H1 (cell line): Measurements from ENCODE around the gene RBM26. TPM values are rescaled to one million over a fixed set of nuclear protein-coding genes. Genes with fewer than 3 reads are reported as not detected.

Source experiments
- CTCF ChIA-PET: fragments of 300-600 bp; sonication (Branson Sonifier 250); formaldehyde crosslinking; loops from one replicate; lab custom pipeline; 2021; ENCODE audit not compliant: partially characterized antibody; lab: Charles Lee
- POLR2A ChIA-PET: fragments of 300-600 bp; sonication (Branson Sonifier 250); formaldehyde crosslinking; loops from one replicate; lab custom pipeline; 2021; ENCODE audit warnings: inconsistent platforms; ENCODE audit not compliant: partially characterized antibody; lab: Charles Lee
- DNase-seq, 2 experiments: peaks; one replicate each; pipeline versions ENCODE4 v3.0.0 to v3.0.0-alpha.2; 2010 to 2022; ENCODE audit warnings: low spot score in 2 of 2, low read depth in 1 of 2, mixed read lengths in 1 of 2
- FAIRE-seq: peaks from 2 replicates; lab custom pipeline; 2011; peaks lifted over from hg19 to GRCh38; lab: Jason Lieb, UNC
- H2AFZ ChIP-seq: 2 replicates; pipeline ENCODE4 v1.8.1; 2012; ENCODE audit warnings: low read length, inconsistent platforms
- H2AK5ac ChIP-seq: 2 replicates; pipeline ENCODE4 v1.6.1; 2013; ENCODE audit warnings: low read depth, low read length
- H2BK120ac ChIP-seq: replicated peaks from 2 replicates; pipeline ENCODE3; 2013; ENCODE audit warnings: low read depth, low read length, inconsistent platforms
- H2BK12ac ChIP-seq: 2 replicates; pipeline ENCODE4 v1.6.1; 2013; ENCODE audit warnings: low read depth, low read length
- H2BK15ac ChIP-seq: 2 replicates; pipeline ENCODE4 v1.6.1; 2013; ENCODE audit warnings: low read length
- H2BK20ac ChIP-seq: 2 replicates; pipeline ENCODE4 v1.6.1; 2013; ENCODE audit warnings: low read length
- H2BK5ac ChIP-seq: 2 replicates; pipeline ENCODE4 v1.6.1; 2013; ENCODE audit warnings: low read depth, low read length
- H3K14ac ChIP-seq: 2 replicates; pipeline ENCODE4 v1.6.1; 2013; ENCODE audit warnings: inconsistent platforms; ENCODE audit not compliant: insufficient read length
- H3K18ac ChIP-seq: 2 replicates; pipeline ENCODE4 v1.6.1; 2013; ENCODE audit warnings: low read length; ENCODE audit errors: extremely low read depth
- H3K23ac ChIP-seq: 2 replicates; pipeline ENCODE4 v1.6.1; 2013; ENCODE audit warnings: inconsistent platforms; ENCODE audit not compliant: insufficient read length
- H3K23me2 ChIP-seq: 2 replicates; pipeline ENCODE4 v1.6.1; 2013; ENCODE audit warnings: low read depth, low read length
- H3K27ac ChIP-seq: 2 replicates; pipeline ENCODE4 v1.6.1; 2011; ENCODE audit warnings: low read depth, low read length, inconsistent platforms
- H3K27me3 ChIP-seq, 4 experiments: replicated peaks in 1 of 4; 1 replicate in 1 of 4; 2 replicates in 3 of 4; pipeline versions ENCODE4 v1.6.1 to v1.8.1; 2011 to 2013; ENCODE audit warnings: low read length in 3 of 4, mild to moderate bottlenecking in 3 of 4, inconsistent platforms in 2 of 4, mixed read lengths in 2 of 4, moderate library complexity in 1 of 4; ENCODE audit not compliant: control insufficient read depth in 3 of 4, insufficient read depth in 3 of 4; ENCODE audit errors: extremely low read depth in 1 of 4
- H3K36me3 ChIP-seq, 4 experiments: 2 replicates each; pipeline versions ENCODE4 v1.6.1 to v1.8.1; 2011 to 2013; ENCODE audit warnings: mild to moderate bottlenecking in 4 of 4, low read length in 3 of 4, moderate library complexity in 2 of 4, control low read depth in 1 of 4, inconsistent platforms in 1 of 4; ENCODE audit not compliant: insufficient read depth in 4 of 4, control insufficient read depth in 2 of 4
- H3K4ac ChIP-seq: replicated peaks from 2 replicates; pipeline ENCODE3; 2013; ENCODE audit warnings: low read length, low read depth, mixed read lengths, inconsistent platforms; ENCODE audit not compliant: insufficient read length
- H3K4me1 ChIP-seq, 4 experiments: replicated peaks in 1 of 4; 1 replicate in 1 of 4; 2 replicates in 3 of 4; pipeline versions ENCODE4 v1.6.1 to v1.8.1; 2011 to 2013; ENCODE audit warnings: low read length in 3 of 4, inconsistent platforms in 2 of 4, mixed read lengths in 1 of 4; ENCODE audit not compliant: insufficient read depth in 4 of 4, control insufficient read depth in 3 of 4
- H3K4me2 ChIP-seq, 2 experiments: 2 replicates each; pipeline versions ENCODE4 v1.6.1 to v1.8.1; 2011 to 2013; ENCODE audit warnings: low read depth in 2 of 2, low read length in 2 of 2, control low read depth in 1 of 2, inconsistent platforms in 1 of 2, mild to moderate bottlenecking in 1 of 2; ENCODE audit not compliant: insufficient read depth in 1 of 2
- H3K4me3 ChIP-seq, 4 experiments: fragments of 200-600, 300-600 bp in 1 of 4; sonication (generic), shearing (Covaris generic), sonication (Bioruptor Twin) in 1 of 4; 2 replicates each; pipeline versions ENCODE4 v1.5.1 to v1.8.1; 2011 to 2016; ENCODE audit warnings: low read length in 4 of 4, low read depth in 3 of 4, control low read depth in 2 of 4, inconsistent platforms in 2 of 4, mild to moderate bottlenecking in 2 of 4, mixed read lengths in 1 of 4, moderate library complexity in 1 of 4; ENCODE audit not compliant: insufficient read depth in 2 of 4; ENCODE audit errors: extremely low read depth in 1 of 4
- H3K56ac ChIP-seq: replicated peaks from 2 replicates; pipeline ENCODE3; 2013; ENCODE audit warnings: low read depth, mild to moderate bottlenecking, mixed read lengths, low read length, inconsistent platforms; ENCODE audit not compliant: insufficient read length
- H3K79me1 ChIP-seq: 2 replicates; pipeline ENCODE4 v1.6.1; 2013; ENCODE audit warnings: low read depth, low read length, control low read depth
- H3K79me2 ChIP-seq, 2 experiments: 2 replicates each; pipeline versions ENCODE4 v1.6.1 to v1.8.1; 2012 to 2013; ENCODE audit warnings: low read length in 2 of 2, mild to moderate bottlenecking in 2 of 2, inconsistent platforms in 1 of 2; ENCODE audit not compliant: insufficient read depth in 2 of 2, control insufficient read depth in 1 of 2
- H3K9ac ChIP-seq, 4 experiments: replicated peaks in 1 of 4; 1 replicate in 1 of 4; 2 replicates in 3 of 4; pipeline versions ENCODE4 v1.6.1 to v1.8.1; 2011 to 2013; ENCODE audit warnings: low read depth in 3 of 4, low read length in 3 of 4, control low read depth in 2 of 4, mild to moderate bottlenecking in 2 of 4, moderate library complexity in 2 of 4, inconsistent platforms in 1 of 4; ENCODE audit errors: extremely low read depth in 1 of 4
- H3K9me3 ChIP-seq, 2 experiments: 2 replicates each; pipeline versions ENCODE4 v1.6.1 to v1.8.1; 2012 to 2013; ENCODE audit warnings: mild to moderate bottlenecking in 2 of 2, moderate library complexity in 2 of 2, control low read depth in 1 of 2, inconsistent platforms in 1 of 2, low read depth in 1 of 2, low read length in 1 of 2, mixed read lengths in 1 of 2; ENCODE audit not compliant: insufficient read depth in 2 of 2
- H4K20me1 ChIP-seq, 2 experiments: replicated peaks in 1 of 2; 2 replicates each; pipeline versions ENCODE3 to v1.8.1; 2011 to 2013; ENCODE audit warnings: inconsistent platforms in 2 of 2, low read length in 2 of 2, mild to moderate bottlenecking in 1 of 2; ENCODE audit not compliant: insufficient read depth in 2 of 2, control insufficient read depth in 1 of 2
- H4K5ac ChIP-seq: 2 replicates; pipeline ENCODE4 v1.6.1; 2013; ENCODE audit warnings: low read length, low read depth, mixed read lengths, inconsistent platforms; ENCODE audit not compliant: insufficient read length
- H4K8ac ChIP-seq: 2 replicates; pipeline ENCODE4 v1.8.0; 2013; ENCODE audit warnings: mild to moderate bottlenecking, moderate library complexity, low read length, inconsistent platforms; ENCODE audit not compliant: insufficient read depth; ENCODE audit errors: extremely low read depth
- H4K91ac ChIP-seq: replicated peaks from 2 replicates; pipeline ENCODE3; 2013; ENCODE audit warnings: low read length, mixed read lengths, inconsistent platforms; ENCODE audit not compliant: insufficient read length
- ASH2L ChIP-seq: fragments of 200-600, 300-600 bp; sonication (generic); IDR thresholded peaks from one replicate; pipeline ENCODE4 v1.7.1; 2017; ENCODE audit warnings: low read length
- BRCA1 ChIP-seq: IDR thresholded peaks from 2 replicates; pipeline ENCODE4 v1.6.1; 2012; ENCODE audit warnings: low read depth, low read length, improper control_type of control experiment
- CEBPB ChIP-seq: IDR thresholded peaks from 2 replicates; pipeline ENCODE4 v1.6.1; 2012; ENCODE audit warnings: low read depth, low read length
- CTBP2 ChIP-seq: IDR thresholded peaks from 2 replicates; pipeline ENCODE4 v1.7.0; 2011; ENCODE audit warnings: borderline replicate concordance, mild to moderate bottlenecking, moderate library complexity, mixed read lengths, low read length; ENCODE audit not compliant: insufficient read depth, insufficient read length
- RFX5 ChIP-seq: IDR thresholded peaks from 2 replicates; pipeline ENCODE4 v1.6.1; 2011; ENCODE audit warnings: low read depth, low read length, improper control_type of control experiment, borderline replicate concordance
- SIN3A ChIP-seq, 2 experiments: IDR thresholded peaks in 1 of 2; conservative IDR thresholded peaks in 1 of 2; 2 replicates each; pipeline ENCODE4 v1.6.1; 2011 to 2012; ENCODE audit warnings: low read length in 2 of 2, improper control_type of control experiment in 1 of 2, low read depth in 1 of 2, mild to moderate bottlenecking in 1 of 2
- SIX5 ChIP-seq: IDR thresholded peaks from 2 replicates; pipeline ENCODE4 v1.6.1; 2011; ENCODE audit warnings: mild to moderate bottlenecking, low read depth, low read length
- SUZ12 ChIP-seq: fragments of 200-600 bp; sonication (generic); IDR thresholded peaks from 2 replicates; pipeline ENCODE4 v1.6.1; 2012; ENCODE audit warnings: mild to moderate bottlenecking, inconsistent platforms, low read length, moderate library complexity, mixed read lengths
- TBP ChIP-seq: IDR thresholded peaks from 2 replicates; pipeline ENCODE4 v1.6.1; 2011; ENCODE audit warnings: low read depth, low read length, improper control_type of control experiment
- TEAD4 ChIP-seq: IDR thresholded peaks from 2 replicates; pipeline ENCODE4 v1.6.1; 2012; ENCODE audit warnings: low read depth, low read length, inconsistent platforms, mixed read lengths
- WGBS, 2 experiments: shearing (Covaris generic) in 1 of 2; methylation state at CpG; one replicate each; pipeline versions ENCODE4 v1.1.6 to v1.1.7; 2013 to 2015; ENCODE audit warnings: low lambda C conversion rate in 2 of 2, mixed read lengths in 2 of 2, inconsistent platforms in 1 of 2, low coverage in 1 of 2, missing lambda C conversion rate in 1 of 2; ENCODE audit not compliant: insufficient replicate concordance in 2 of 2, insufficient coverage in 1 of 2, insufficient read length in 1 of 2; ENCODE audit errors: extremely low coverage in 1 of 2, missing lambda C conversion rate in 1 of 2; 5-methylcytosine and 5-hydroxymethylcytosine counted together
- polyA plus RNA-seq, 7 experiments: library from polyadenylated mRNA; depleted of rRNA in 3 of 7; stranded (reverse) in 5 of 7; unstranded in 2 of 7; fragments of >200 nt in 5 of 7; fragments of 200-250 nt in 2 of 7; gene quantifications; 1 replicate in 5 of 7; 2 replicates in 1 of 7; 4 replicates in 1 of 7; pipeline versions ENCODE4 v1.2.1 to v1.2.3, GENCODE V29; 2011 to 2013; ENCODE audit warnings: missing spikeins in 2 of 7, mixed read lengths in 2 of 7
- total RNA-seq: library from RNA; stranded (reverse); fragmentation: NEBNext Ultra II Directional; extraction: Animal tissue kit (Norgen Biotek cat#: 25700); gene quantifications from 2 replicates; pipeline ENCODE4 v1.2.1, GENCODE V29; 2021
- TF ChIP-seq, protein P1 (sequence below): IDR thresholded peaks from 2 replicates; pipeline ENCODE4 v1.6.1; 2011; ENCODE audit warnings: low read length, improper control_type of control experiment

Gene RBM26
- total and polyA plus RNA-seq, 2 of the 8 experiments (the other 6 are each of a cell fraction or from before 2014, with no cell fraction given): 20.3 to 65.5 TPM

DNA sequence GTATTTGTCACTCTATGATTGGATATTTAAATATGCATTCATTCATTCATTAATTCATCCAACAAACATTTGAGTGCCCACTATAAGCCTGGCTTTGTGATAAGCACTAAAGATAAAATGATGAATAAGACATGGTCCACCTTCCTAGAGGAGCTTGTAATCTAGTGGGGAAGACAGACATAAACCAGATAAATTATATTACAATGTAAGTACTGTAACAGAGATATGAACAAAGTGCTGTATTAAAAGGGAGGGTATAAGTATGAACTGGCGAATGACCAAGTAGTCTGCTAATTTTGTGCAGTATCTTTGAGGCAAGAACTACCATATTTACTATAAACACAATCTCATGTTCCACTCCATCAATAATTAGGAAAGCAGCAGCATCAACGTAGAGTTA is 88.2 kb downstream of the RBM26 start:
- no peaks in the 10 kb centered on the region for H3K9me3 ChIP-seq
- H3K18ac ChIP-seq: no peak overlapping the region
- 91% methylated on average over 2 of the region's 2 CpGs; no CpG with 5 or more reads in 1 of the 2 experiments for WGBS, 2 experiments
- no peak overlapping the region for H3K4me2 ChIP-seq
- no peak overlapping the region for H3K14ac ChIP-seq
- H2BK15ac ChIP-seq: no peak overlapping the region
- no peak for TF ChIP-seq TBP
- TF ChIP-seq RFX5: no peak
- TF ChIP-seq, protein P1, sequence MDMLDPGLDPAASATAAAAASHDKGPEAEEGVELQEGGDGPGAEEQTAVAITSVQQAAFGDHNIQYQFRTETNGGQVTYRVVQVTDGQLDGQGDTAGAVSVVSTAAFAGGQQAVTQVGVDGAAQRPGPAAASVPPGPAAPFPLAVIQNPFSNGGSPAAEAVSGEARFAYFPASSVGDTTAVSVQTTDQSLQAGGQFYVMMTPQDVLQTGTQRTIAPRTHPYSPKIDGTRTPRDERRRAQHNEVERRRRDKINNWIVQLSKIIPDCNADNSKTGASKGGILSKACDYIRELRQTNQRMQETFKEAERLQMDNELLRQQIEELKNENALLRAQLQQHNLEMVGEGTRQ: no peak
- no peak for TF ChIP-seq TEAD4
- no peak for TF ChIP-seq SIX5
- no peak for TF ChIP-seq CEBPB
- no peak for TF ChIP-seq SUZ12
- no peak for TF ChIP-seq SIN3A (conservative IDR thresholded peaks at IDR 0.05 in 1 of 2, IDR thresholded peaks at IDR 0.05 in 1 of 2; ENCODE audit: low read depth in 1 of 2, low read length in 2 of 2)
- TF ChIP-seq BRCA1: no peak
- no peak for TF ChIP-seq CTBP2
- no peak for TF ChIP-seq ASH2L
- H3K4ac ChIP-seq: no peak overlapping the region
- no peak overlapping the region for H4K8ac ChIP-seq
- DNase-seq: no peak
- no peak overlapping the region for H3K4me3 ChIP-seq
- no peak overlapping the region for H2BK5ac ChIP-seq
- no peak overlapping the region for H2BK20ac ChIP-seq
- H4K5ac ChIP-seq: no peak overlapping the region
- no peak overlapping the region for H2AK5ac ChIP-seq
- no peaks in the 10 kb centered on the region for H3K4me1 ChIP-seq
- H3K79me1 ChIP-seq: no peaks in the 10 kb centered on the region
- no peaks in the 10 kb centered on the region for H3K23me2 ChIP-seq
- H3K23ac ChIP-seq: no peak overlapping the region
- peaks cover 0 to 52% (median 5%) of the 10 kb centered on the region in 4 experiments; a peak in 6 of 8 replicates for H3K36me3 ChIP-seq
- H2BK120ac ChIP-seq: no peak overlapping the region
- H4K91ac ChIP-seq: no peak overlapping the region
- H3K79me2 ChIP-seq: no peaks in the 10 kb centered on the region
- ChIA-PET CTCF (interaction anchor here (1.0 kb wide), 1 partner anchor 91 kb away, joined by 3 read pairs; no protein-coding TSS in a partner anchor), POLR2A (interaction anchor here (0.7 kb wide), 1 partner anchor 12 kb away, joined by 4 read pairs; no protein-coding TSS in a partner anchor)
- no peak overlapping the region for H3K27ac ChIP-seq
- no peaks in the 10 kb centered on the region for H3K27me3 ChIP-seq
- no peak overlapping the region for H3K56ac ChIP-seq
- no peak overlapping the region for H3K9ac ChIP-seq
- H2BK12ac ChIP-seq: no peak overlapping the region
- no peak overlapping the region for H2AFZ ChIP-seq
- FAIRE-seq: no peak
- H4K20me1 ChIP-seq: peaks cover 0 to 2% of the 10 kb centered on the region in 2 experiments
